ENCODE data around the gene GLIPR1L2.

Gene GLIPR1L2

GRCh38 chr12:75407683-75408082 is 16.8 kb downstream of the GLIPR1L2 start:
- Histone ChIP-seq H4K20me1 (ENCODE audit: insufficient read depth) (no peaks in the 10 kb centered on the region), H3K4me1 (ENCODE audit: low read depth, poor library complexity, severe bottlenecking) (no peaks in the 10 kb centered on the region), H3K79me2 (ENCODE audit: insufficient read depth, low read depth) (no peaks in the 10 kb centered on the region), H3K4me3 (IDR thresholded peaks at IDR 0.05; ENCODE audit: insufficient read depth, low read depth, low read length) (no peak overlapping the region), H3K4me2 (no peak overlapping the region), H3K27me3 (ENCODE audit: insufficient read depth, low read depth) (no peaks in the 10 kb centered on the region), H3K27ac (no peak overlapping the region), H3K9ac (no peak overlapping the region), H3K36me3 (ENCODE audit: insufficient read depth) (no peaks in the 10 kb centered on the region), H2AFZ (ENCODE audit: low read depth) (no peak overlapping the region)
- TF ChIP-seq CTCF (conservative IDR thresholded peaks at IDR 0.05; ENCODE audit: low read depth, low read length), result no peak

- no peak overlapping the region for H3K9ac ChIP-seq
- TF ChIP-seq CTCF (conservative IDR thresholded peaks at IDR 0.05; ENCODE audit: low read depth, low read length), result no peak
- H3K4me3 ChIP-seq (IDR thresholded peaks at IDR 0.05; ENCODE audit: insufficient read depth, low read depth, low read length), result no peak overlapping the region
- H3K4me1 ChIP-seq (ENCODE audit: low read depth, poor library complexity, severe bottlenecking), result no peaks in the 10 kb centered on the region
- no peaks in the 10 kb centered on the region for H4K20me1 ChIP-seq (ENCODE audit: insufficient read depth)
- H3K27ac ChIP-seq, result no peak overlapping the region
- no peak overlapping the region for H2AFZ ChIP-seq (ENCODE audit: low read depth)
- H3K4me2 ChIP-seq, result no peak overlapping the region
- H3K36me3 ChIP-seq (ENCODE audit: insufficient read depth), result no peaks in the 10 kb centered on the region
- no peaks in the 10 kb centered on the region for H3K27me3 ChIP-seq (ENCODE audit: insufficient read depth, low read depth)
- no peaks in the 10 kb centered on the region for H3K79me2 ChIP-seq (ENCODE audit: insufficient read depth, low read depth)
Observed at GRCh38 chr12:75409830-75410229, 18.9 kb downstream of the GLIPR1L2 start.

- no peaks in the 10 kb centered on the region for H3K4me1 ChIP-seq (ENCODE audit: low read depth, poor library complexity, severe bottlenecking)
- H2AFZ ChIP-seq (ENCODE audit: low read depth), result no peak overlapping the region
- H3K4me2 ChIP-seq, result no peak overlapping the region
- H3K4me3 ChIP-seq (IDR thresholded peaks at IDR 0.05; ENCODE audit: insufficient read depth, low read depth, low read length), result no peak overlapping the region
- no peaks in the 10 kb centered on the region for H3K79me2 ChIP-seq (ENCODE audit: insufficient read depth, low read depth)
- H3K9ac ChIP-seq, result no peak overlapping the region
- H3K36me3 ChIP-seq (ENCODE audit: insufficient read depth), result no peaks in the 10 kb centered on the region
- H3K27me3 ChIP-seq (ENCODE audit: insufficient read depth, low read depth), result no peaks in the 10 kb centered on the region
- TF ChIP-seq CTCF (conservative IDR thresholded peaks at IDR 0.05; ENCODE audit: low read depth, low read length), result no peak
- no peaks in the 10 kb centered on the region for H4K20me1 ChIP-seq (ENCODE audit: insufficient read depth)
- no peak overlapping the region for H3K27ac ChIP-seq
Observed at GRCh38 chr12:75414671-75415070, 23.8 kb downstream of the GLIPR1L2 start.

GRCh38 chr12:75419841-75420240 is 29.0 kb downstream of the GLIPR1L2 start:
- Histone ChIP-seq H3K27me3 (ENCODE audit: insufficient read depth, low read depth) (no peaks in the 10 kb centered on the region), H4K20me1 (ENCODE audit: insufficient read depth) (no peaks in the 10 kb centered on the region), H3K79me2 (ENCODE audit: insufficient read depth, low read depth) (no peaks in the 10 kb centered on the region), H2AFZ (ENCODE audit: low read depth) (no peak overlapping the region), H3K36me3 (ENCODE audit: insufficient read depth) (no peaks in the 10 kb centered on the region), H3K4me3 (IDR thresholded peaks at IDR 0.05; ENCODE audit: insufficient read depth, low read depth, low read length) (no peak overlapping the region), H3K4me1 (ENCODE audit: low read depth, poor library complexity, severe bottlenecking) (no peaks in the 10 kb centered on the region), H3K4me2 (no peak overlapping the region), H3K9ac (no peak overlapping the region), H3K27ac (no peak overlapping the region)
- no peak for TF ChIP-seq CTCF (conservative IDR thresholded peaks at IDR 0.05; ENCODE audit: low read depth, low read length)

Measured in KMS-11 (cell line).